OCI-LY7 (cell line): ENCODE results near the gene TMTC2. TPM values are rescaled to one million over a fixed set of nuclear protein-coding genes. Genes with fewer than 3 reads are reported as not detected.

Experiments used
- BruUV-seq: library from RNA; stranded (reverse); fragments of 400-500 nt; replicated peaks from 2 replicates; lab custom pipeline; 2021; lab: Mats Ljungman, UMichigan
- CTCF ChIA-PET: fragments of 300-600 bp; sonication (Branson Sonifier 250); formaldehyde crosslinking; loops from one replicate; lab custom pipeline; 2022; ENCODE audit warnings: antibody characterized with exemption; ENCODE audit not compliant: unreplicated experiment; lab: Charles Lee
- POLR2A ChIA-PET: fragments of 300-600 bp; sonication (Branson Sonifier 250); formaldehyde crosslinking; loops from one replicate; lab custom pipeline; 2022; ENCODE audit warnings: antibody characterized with exemption; lab: Charles Lee
- DNase-seq: peaks from one replicate; pipeline ENCODE4 v3.0.0-alpha.2; 2015; ENCODE audit warnings: low spot score
- H2AFZ ChIP-seq: fragments of 200-600 bp; sonication (generic), shearing (Covaris generic); 2 replicates; pipeline ENCODE4 v1.6.1; 2014; ENCODE audit warnings: mild to moderate bottlenecking, antibody characterized with exemption, low read length, moderate library complexity
- H3K27ac ChIP-seq: fragments of 200-600 bp; sonication (generic); 2 replicates; pipeline ENCODE4 v1.5.1; 2014; ENCODE audit warnings: mixed run types, low read depth, mild to moderate bottlenecking, moderate library complexity, low read length, inconsistent platforms; ENCODE audit not compliant: poor library complexity, severe bottlenecking
- H3K36me3 ChIP-seq: fragments of 200-600 bp; sonication (generic); 2 replicates; pipeline ENCODE4 v1.6.1; 2014; ENCODE audit warnings: mild to moderate bottlenecking, antibody characterized with exemption, low read length, moderate library complexity, mixed read lengths; ENCODE audit not compliant: insufficient read depth
- H3K4me1 ChIP-seq: fragments of 200-600 bp; sonication (generic); 2 replicates; pipeline ENCODE4 v1.5.1; 2014; ENCODE audit warnings: mild to moderate bottlenecking, low read length; ENCODE audit not compliant: insufficient read depth, poor library complexity, severe bottlenecking
- H3K4me2 ChIP-seq: fragments of 200-600 bp; sonication (generic); 2 replicates; pipeline ENCODE4 v1.6.1; 2014; ENCODE audit warnings: mild to moderate bottlenecking, low read length
- H3K4me3 ChIP-seq: fragments of 200-600 bp; sonication (generic); 2 replicates; pipeline ENCODE4 v1.5.1; 2014; ENCODE audit warnings: mild to moderate bottlenecking, low read depth, low read length; ENCODE audit not compliant: poor library complexity, severe bottlenecking
- H3K79me2 ChIP-seq: fragments of 200-600 bp; sonication (generic); 2 replicates; pipeline ENCODE4 v1.6.1; 2016; ENCODE audit warnings: low read depth, mild to moderate bottlenecking, low read length, moderate library complexity, mixed read lengths; ENCODE audit not compliant: insufficient read depth
- H3K9me2 ChIP-seq: fragments of 200-600 bp; sonication (generic); 2 replicates; pipeline ENCODE4 v1.6.1; 2016; ENCODE audit warnings: mild to moderate bottlenecking, low read length, mixed read lengths; ENCODE audit not compliant: insufficient read depth
- H3K9me3 ChIP-seq: fragments of 200-600 bp; sonication (generic); 2 replicates; pipeline ENCODE4 v1.6.1; 2014; ENCODE audit warnings: mild to moderate bottlenecking, mixed run types, low read length, mixed read lengths
- H4K20me1 ChIP-seq: fragments of 200-600 bp; sonication (generic); 2 replicates; pipeline ENCODE4 v1.6.1; 2014; ENCODE audit warnings: mild to moderate bottlenecking, antibody characterized with exemption, low read length, moderate library complexity, mixed read lengths; ENCODE audit not compliant: insufficient read depth
- CTCF ChIP-seq: fragments of 200-600 bp; sonication (generic); conservative IDR thresholded peaks from 2 replicates; pipeline ENCODE4 v1.5.1; 2014; ENCODE audit warnings: mild to moderate bottlenecking, antibody characterized with exemption, low read length, moderate library complexity, mixed read lengths
- EZH2phosphoT487 ChIP-seq: fragments of 200-600 bp; sonication (generic); IDR thresholded peaks from 2 replicates; pipeline ENCODE4 v1.6.1; 2018; ENCODE audit warnings: low read depth, borderline replicate concordance, mild to moderate bottlenecking, mixed run types, antibody characterized with exemption, low read length, moderate library complexity, mixed read lengths
- intact Hi-C: fragments of 100-400 bp; cut with micrococcal nuclease; formaldehyde crosslinking; loops from one replicate; pipeline ENCODE4 v1.10.0; 2022; ENCODE audit not compliant: unreplicated experiment
- total RNA-seq, 2 experiments: library from RNA; depleted of rRNA in 1 of 2; stranded (reverse); fragments of >200 nt in 1 of 2; shearing (Covaris generic) in 1 of 2; gene quantifications; 2 replicates each; pipeline ENCODE4 v1.2.3, GENCODE V29; 2014 to 2022

Gene TMTC2
- total RNA-seq, 2 experiments from 2014 or later: 5.6 to 8.1 TPM

- ChIA-PET POLR2A (no interaction called here), CTCF (no interaction called here)
- Histone ChIP-seq H3K27ac (no peak overlapping the region), H3K4me2 (no peak overlapping the region), H3K4me1 (no peaks in the 10 kb centered on the region), H2AFZ (no peak overlapping the region), H3K9me3 (no peaks in the 10 kb centered on the region), H3K4me3 (no peak overlapping the region), H3K9me2 (no peaks in the 10 kb centered on the region), H3K79me2 (no peaks in the 10 kb centered on the region), H3K36me3 (no peaks in the 10 kb centered on the region), H4K20me1 (no peaks in the 10 kb centered on the region)
- no peak for TF ChIP-seq EZH2phosphoT487
- no peak for TF ChIP-seq CTCF
- no peak for DNase-seq
- BruUV-seq: no TSS peak
- intact Hi-C loops: no loop called here
Observed at GRCh38 chr12:82910246-82910893, 223.7 kb downstream of the TMTC2 start.

- Histone ChIP-seq H3K36me3 (no peaks in the 10 kb centered on the region), H2AFZ (no peak overlapping the region), H3K9me2 (no peaks in the 10 kb centered on the region), H3K27ac (no peak overlapping the region), H3K9me3 (no peaks in the 10 kb centered on the region), H4K20me1 (no peaks in the 10 kb centered on the region), H3K79me2 (no peaks in the 10 kb centered on the region), H3K4me3 (no peak overlapping the region), H3K4me1 (no peaks in the 10 kb centered on the region), H3K4me2 (no peak overlapping the region)
- ChIA-PET CTCF (no interaction called here), POLR2A (no interaction called here)
- DNase-seq: no peak
- BruUV-seq: no TSS peak
- TF ChIP-seq CTCF: no peak
- no peak for TF ChIP-seq EZH2phosphoT487
- intact Hi-C loops: no loop called here
Observed at GRCh38 chr12:82912406-82912805, 225.7 kb downstream of the TMTC2 start.

- no peak overlapping the region for H3K4me2 ChIP-seq
- ChIA-PET CTCF (no interaction called here), POLR2A (no interaction called here)
- H3K79me2 ChIP-seq: no peaks in the 10 kb centered on the region
- TF ChIP-seq CTCF (no peak), EZH2phosphoT487 (no peak)
- H3K36me3 ChIP-seq: no peaks in the 10 kb centered on the region
- H2AFZ ChIP-seq: no peak overlapping the region
- H3K9me2 ChIP-seq: no peaks in the 10 kb centered on the region
- no peak overlapping the region for H3K27ac ChIP-seq
- H3K9me3 ChIP-seq: no peaks in the 10 kb centered on the region
- H3K4me3 ChIP-seq: no peak overlapping the region
- DNase-seq: no peak
- no peaks in the 10 kb centered on the region for H4K20me1 ChIP-seq
- intact Hi-C loops: no loop called here
- no peaks in the 10 kb centered on the region for H3K4me1 ChIP-seq
- no TSS peak for BruUV-seq
Observed at GRCh38 chr12:82919388-82920054, 232.8 kb downstream of the TMTC2 start.
